Muscle layer of colon (tissue), 2 donors: ENCODE results near the gene CEP76.

Experiments
- H3K27ac ChIP-seq: one replicate; pipeline ENCODE4 v1.7.0; 2013; ENCODE audit warnings: low read depth, mild to moderate bottlenecking, low read length, moderate library complexity
- H3K27me3 ChIP-seq, 2 donors: one replicate each; pipeline ENCODE4 v1.7.0; 2013; ENCODE audit warnings: low read length in 2 of 2, mild to moderate bottlenecking in 2 of 2; ENCODE audit not compliant: insufficient read depth in 2 of 2, control insufficient read depth in 1 of 2
- H3K36me3 ChIP-seq: one replicate; pipeline ENCODE4 v1.7.0; 2013; ENCODE audit warnings: mild to moderate bottlenecking, low read length; ENCODE audit not compliant: insufficient read depth
- H3K4me1 ChIP-seq: one replicate; pipeline ENCODE4 v1.7.0; 2013; ENCODE audit warnings: mild to moderate bottlenecking, low read length; ENCODE audit not compliant: insufficient read depth
- H3K4me3 ChIP-seq, 2 donors: one replicate each; pipeline ENCODE4 v1.7.0; 2013; ENCODE audit warnings: low read length in 2 of 2, low read depth in 1 of 2, mild to moderate bottlenecking in 1 of 2, moderate library complexity in 1 of 2
- H3K9ac ChIP-seq: one replicate; pipeline ENCODE4 v1.7.0; 2013; ENCODE audit warnings: low read length
- H3K9me3 ChIP-seq: one replicate; pipeline ENCODE4 v1.7.0; 2013; ENCODE audit warnings: mild to moderate bottlenecking, low read length
- donor health status: abdominal sarcoma.
- donor health status: Adenocarcinoma of cecum.

The CEP76 gene

DNA sequence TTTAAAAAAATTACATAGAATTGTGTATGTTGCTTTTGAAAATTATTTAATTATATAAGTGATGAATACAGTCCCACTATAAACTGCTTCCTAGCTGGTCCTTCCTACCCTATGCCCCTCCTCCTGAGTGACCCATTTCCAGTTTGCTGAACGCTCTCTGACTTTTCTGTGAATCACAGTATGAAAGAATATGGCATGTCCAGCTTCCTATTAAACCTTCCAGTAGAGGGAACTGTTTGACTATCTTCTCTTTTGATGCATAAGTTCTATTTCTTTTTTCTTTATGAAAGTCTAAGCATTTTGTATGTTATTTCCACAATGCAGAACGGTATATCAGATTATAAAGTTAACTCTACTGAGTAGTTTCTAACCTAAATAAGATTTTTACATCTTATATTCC is 41.6 kb upstream of the CEP76 start:
- Histone ChIP-seq H3K4me1 (no peaks in the 10 kb centered on the region), H3K9me3 (no peaks in the 10 kb centered on the region), H3K27me3 (no peaks in the 10 kb centered on the region), H3K27ac (no peak overlapping the region), H3K36me3 (no peaks in the 10 kb centered on the region), H3K9ac (no peak overlapping the region), H3K4me3 (no peak overlapping the region)

DNA sequence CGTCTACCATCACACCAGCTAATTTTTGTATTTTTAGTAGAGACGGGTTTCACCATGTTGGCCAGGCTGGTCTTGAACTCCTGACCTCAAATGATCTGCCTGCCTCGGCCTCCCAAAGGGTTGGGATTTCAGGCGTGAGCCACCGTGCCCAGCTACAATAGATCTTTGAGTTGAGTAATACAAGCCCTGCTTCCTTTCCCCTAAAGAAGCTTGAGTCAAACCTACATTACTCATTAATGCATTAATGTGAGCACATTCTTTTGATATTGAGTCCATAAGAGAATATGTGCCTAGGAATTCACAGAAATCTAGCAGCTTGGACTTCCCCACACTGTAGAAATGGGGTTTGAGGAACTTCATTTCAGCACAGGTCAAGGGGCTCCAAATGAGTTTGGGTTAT is 39.9 kb upstream of the CEP76 start:
- Histone ChIP-seq H3K9me3 (no peaks in the 10 kb centered on the region), H3K9ac (no peak overlapping the region), H3K27ac (no peak overlapping the region), H3K4me1 (no peaks in the 10 kb centered on the region), H3K36me3 (no peaks in the 10 kb centered on the region), H3K27me3 (no peaks in the 10 kb centered on the region), H3K4me3 (no peak overlapping the region)

DNA sequence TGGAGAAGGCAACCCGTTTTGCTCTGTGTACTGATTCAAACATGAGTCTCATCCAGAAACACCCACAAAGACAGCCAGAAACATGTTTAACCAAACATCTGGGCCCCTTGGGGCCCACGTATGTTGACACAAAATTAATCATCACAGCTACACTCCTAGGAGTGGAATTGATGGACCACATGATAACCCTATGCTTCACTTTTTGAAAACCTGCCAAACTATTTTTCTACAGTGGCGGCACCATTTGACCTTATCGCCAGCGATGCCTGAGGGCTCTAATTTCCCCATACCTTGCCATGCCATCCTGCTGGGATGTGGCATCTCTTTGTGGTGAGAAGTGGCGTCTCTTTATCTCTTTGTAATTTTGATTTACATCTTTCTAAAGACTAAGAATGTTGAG is 38.8 kb upstream of the CEP76 start:
- Histone ChIP-seq H3K36me3 (no peaks in the 10 kb centered on the region), H3K4me3 (no peak overlapping the region), H3K27ac (no peak overlapping the region), H3K4me1 (no peaks in the 10 kb centered on the region), H3K9ac (no peak overlapping the region), H3K27me3 (no peaks in the 10 kb centered on the region), H3K9me3 (no peaks in the 10 kb centered on the region)

DNA sequence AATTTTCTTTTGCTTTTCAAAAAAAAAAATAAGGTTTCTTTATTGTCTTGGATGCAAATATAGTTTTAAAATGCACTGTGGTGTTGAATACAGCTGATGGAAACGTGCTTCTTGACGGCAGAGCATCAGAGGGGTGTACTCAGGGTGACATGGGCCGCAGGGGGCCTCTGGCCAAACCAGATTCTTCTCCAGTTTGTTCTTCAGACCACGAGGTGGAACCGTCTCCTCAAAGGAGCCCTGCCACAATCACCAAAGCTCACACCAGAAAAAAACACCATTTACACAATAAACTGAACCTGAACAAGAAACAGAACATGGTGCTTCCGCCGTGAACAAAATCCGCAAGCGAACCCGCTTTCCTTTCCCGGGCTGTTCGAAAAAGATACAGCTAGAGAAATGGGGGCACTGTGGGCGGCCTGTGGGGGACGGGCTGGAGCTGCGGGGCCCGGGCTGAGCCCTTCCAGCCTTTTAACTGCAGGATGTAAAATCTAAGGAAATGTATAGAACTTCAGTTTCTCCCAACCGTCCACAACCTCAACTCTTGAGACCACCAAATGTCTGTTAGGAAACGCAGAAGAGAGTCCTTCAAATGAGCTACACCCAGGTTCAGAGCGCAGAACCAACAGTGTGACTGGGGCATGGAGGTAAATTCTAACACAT is 34.9 kb upstream of the CEP76 start:
- Histone ChIP-seq H3K9ac (no peak overlapping the region), H3K4me3 (no peak overlapping the region), H3K27ac (no peak overlapping the region), H3K9me3 (no peaks in the 10 kb centered on the region), H3K36me3 (no peaks in the 10 kb centered on the region), H3K27me3 (no peaks in the 10 kb centered on the region), H3K4me1 (no peaks in the 10 kb centered on the region)

DNA sequence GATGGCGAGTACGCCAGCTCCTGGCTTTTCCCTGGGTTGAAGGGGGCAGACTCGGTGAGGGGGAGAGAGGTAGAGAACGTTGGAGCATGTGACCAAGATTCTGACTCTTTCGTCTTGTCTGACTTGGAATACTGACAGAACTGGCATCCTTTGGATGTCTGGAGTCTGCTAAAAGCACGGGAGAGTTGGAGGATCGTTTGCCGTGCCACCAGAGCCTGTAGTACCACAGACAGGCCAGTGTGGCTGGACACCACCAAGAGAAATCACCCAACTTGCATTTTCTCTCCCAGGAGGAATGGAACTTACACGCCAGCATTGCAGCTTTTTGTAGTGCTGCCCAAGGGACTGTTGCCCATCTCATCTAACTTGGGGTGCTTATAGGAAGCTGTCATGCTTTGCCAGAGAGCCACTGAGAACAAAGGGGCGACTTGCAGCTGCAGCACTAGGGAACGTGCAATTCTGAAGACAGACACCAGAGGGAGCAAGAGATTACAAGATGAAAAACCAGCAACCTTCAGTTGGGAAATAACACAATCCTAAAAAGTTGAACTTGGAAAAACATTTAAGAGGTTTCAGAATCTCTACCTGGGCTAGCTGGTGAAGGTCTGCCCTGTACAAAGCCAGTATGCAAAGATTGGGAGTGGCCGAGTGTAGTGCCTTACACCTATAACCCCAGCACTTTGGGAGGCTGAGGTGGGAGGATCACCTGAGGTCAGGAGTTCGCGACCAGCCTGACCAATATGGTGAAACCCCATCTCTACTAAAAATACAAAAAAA is 24.4 kb upstream of the CEP76 start:
- H3K36me3 ChIP-seq = peaks cover 24% of the 10 kb centered on the region
- no peaks in the 10 kb centered on the region for H3K4me1 ChIP-seq
- H3K27ac ChIP-seq = no peak overlapping the region
- H3K9ac ChIP-seq = no peak overlapping the region
- H3K4me3 ChIP-seq = no peak overlapping the region
- H3K9me3 ChIP-seq = no peaks in the 10 kb centered on the region
- H3K27me3 ChIP-seq = no peaks in the 10 kb centered on the region

DNA sequence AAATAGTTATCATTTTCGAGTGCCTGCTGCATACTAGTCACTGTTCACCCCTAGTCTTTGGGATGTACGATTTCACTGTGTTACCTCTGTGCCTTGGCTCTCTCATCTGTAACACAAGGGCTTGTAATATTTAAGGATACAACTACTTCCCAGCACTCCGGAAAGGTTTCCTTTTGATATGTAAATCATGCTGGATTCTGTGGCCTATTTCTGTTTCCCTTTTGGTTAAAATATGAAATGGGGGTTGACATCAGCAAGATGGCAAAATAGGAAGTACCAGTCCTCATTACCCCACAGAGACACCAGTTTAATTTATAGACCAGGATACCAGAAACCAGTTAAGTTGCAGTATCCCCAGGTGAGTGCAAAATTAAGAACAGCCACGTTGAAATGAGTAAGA is 23.8 kb upstream of the CEP76 start:
- Histone ChIP-seq H3K4me3 (no peak overlapping the region), H3K9me3 (no peaks in the 10 kb centered on the region), H3K27ac (no peak overlapping the region), H3K36me3 (peaks cover 27% of the 10 kb centered on the region), H3K4me1 (no peaks in the 10 kb centered on the region), H3K9ac (no peak overlapping the region), H3K27me3 (no peaks in the 10 kb centered on the region)

DNA sequence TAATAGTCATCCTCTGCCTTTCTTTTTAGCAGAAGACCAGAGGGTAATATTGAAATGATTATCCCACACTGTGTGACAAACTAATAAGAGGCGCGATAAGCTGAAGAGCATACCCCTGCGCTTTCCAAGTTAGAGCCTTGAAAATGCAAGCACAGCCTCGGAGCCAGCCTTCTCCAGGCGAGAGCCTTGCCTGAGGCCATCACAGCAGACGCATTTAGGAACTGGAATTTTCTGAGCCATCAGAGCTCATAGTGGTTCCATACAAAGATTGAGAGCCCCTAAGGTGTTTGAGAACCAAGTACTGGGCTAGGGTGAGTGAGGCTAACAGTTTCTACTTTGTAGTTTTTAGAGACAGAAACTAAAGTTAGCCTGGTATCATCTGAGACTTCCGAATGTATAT is 20.2 kb upstream of the CEP76 start:
- H3K9ac ChIP-seq = no peak overlapping the region
- H3K27ac ChIP-seq = no peak overlapping the region
- H3K4me1 ChIP-seq = no peaks in the 10 kb centered on the region
- H3K36me3 ChIP-seq = peaks cover 36% of the 10 kb centered on the region
- H3K4me3 ChIP-seq = no peak overlapping the region
- H3K9me3 ChIP-seq = no peaks in the 10 kb centered on the region
- H3K27me3 ChIP-seq = no peaks in the 10 kb centered on the region

DNA sequence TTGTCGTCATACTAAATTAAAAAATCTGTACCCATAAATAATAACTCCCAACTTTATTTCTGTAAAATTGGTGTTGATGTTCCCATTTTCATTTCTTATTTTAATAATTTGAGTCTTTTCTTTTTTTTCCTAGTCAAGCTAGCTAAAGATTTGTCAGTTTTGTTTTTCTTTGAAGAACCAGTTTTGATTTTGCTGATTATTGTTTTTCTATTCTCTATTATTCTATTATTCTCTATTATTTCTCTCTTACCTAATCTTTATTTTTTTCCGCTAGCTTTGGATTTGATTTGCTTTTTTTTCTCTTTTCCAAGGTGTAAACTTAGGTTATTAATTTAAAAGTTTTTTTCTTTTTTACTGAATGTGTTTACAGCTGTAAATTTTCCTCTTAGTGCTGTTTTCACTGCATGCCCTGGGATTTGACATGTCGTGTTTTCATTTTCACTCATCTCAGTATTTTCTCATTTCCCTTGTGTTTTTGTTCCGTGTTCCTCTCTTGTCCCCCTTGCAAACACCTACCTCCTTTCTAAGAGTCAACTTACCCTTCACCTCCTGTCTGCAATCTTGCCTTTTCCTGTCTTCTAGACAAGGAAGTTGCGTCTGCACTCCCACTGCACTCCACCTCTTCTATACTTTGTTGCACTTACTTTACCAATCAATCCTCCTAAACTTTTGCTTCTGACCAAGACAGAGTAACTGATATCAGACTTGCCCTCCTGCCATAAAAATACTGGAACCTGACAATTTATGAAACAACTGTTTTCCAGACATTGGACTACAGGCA is 19.2 kb upstream of the CEP76 start:
- Histone ChIP-seq H3K9me3 (no peaks in the 10 kb centered on the region), H3K27me3 (no peaks in the 10 kb centered on the region), H3K4me3 (no peak overlapping the region), H3K36me3 (peaks cover 42% of the 10 kb centered on the region), H3K4me1 (no peaks in the 10 kb centered on the region), H3K27ac (no peak overlapping the region), H3K9ac (no peak overlapping the region)

DNA sequence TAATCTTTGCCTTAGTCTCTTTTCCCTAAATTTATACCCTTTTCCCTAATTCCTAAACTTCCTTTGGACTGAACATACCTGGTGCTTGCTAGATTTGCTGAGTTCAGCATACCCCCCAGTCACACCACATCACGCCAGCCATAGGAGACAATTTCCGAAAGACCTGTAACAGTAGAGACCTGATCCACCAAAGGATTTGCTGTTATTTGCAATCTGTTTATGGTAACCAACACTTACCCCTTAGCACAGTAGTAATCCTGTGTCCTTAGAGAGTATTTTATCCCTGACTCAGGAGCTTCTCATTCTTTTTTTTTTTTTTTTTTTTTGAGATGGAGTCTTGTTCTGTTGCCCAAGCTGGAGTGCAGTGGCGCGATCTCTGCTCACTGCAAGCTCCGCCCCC is 8.9 kb upstream of the CEP76 start:
- Histone ChIP-seq H3K4me3 (no peak overlapping the region), H3K27ac (no peak overlapping the region), H3K9ac (no peak overlapping the region), H3K36me3 (peaks cover 50% of the 10 kb centered on the region), H3K27me3 (no peaks in the 10 kb centered on the region), H3K9me3 (no peaks in the 10 kb centered on the region), H3K4me1 (no peaks in the 10 kb centered on the region)

DNA sequence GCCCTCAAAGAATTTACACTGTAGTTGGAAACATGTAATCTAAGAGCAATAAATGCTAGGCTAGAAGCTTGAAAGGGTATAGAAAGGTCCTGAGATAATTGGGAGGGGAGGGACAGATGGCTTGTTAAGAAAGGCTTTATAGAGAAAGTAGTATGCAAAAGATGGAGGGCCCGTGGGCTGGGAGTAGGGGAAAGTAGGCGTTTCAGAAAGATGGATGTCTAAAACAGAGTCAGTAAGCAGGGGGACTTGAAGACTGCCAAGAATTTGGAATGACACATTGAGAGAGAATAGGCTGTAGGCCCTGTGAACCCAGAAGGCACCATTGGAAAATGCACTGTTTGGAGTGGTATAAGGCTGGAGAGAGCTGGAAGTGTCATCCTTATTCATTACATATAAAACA is 1.1 kb upstream of the CEP76 start:
- Histone ChIP-seq H3K9ac (peak overlapping the region; percentile 46), H3K9me3 (no peaks in the 10 kb centered on the region), H3K27me3 (no peaks in the 10 kb centered on the region), H3K36me3 (peaks cover 13% of the 10 kb centered on the region), H3K27ac (peak overlapping the region; percentile 98), H3K4me3 (peak overlapping the region; percentile 97 to 99), H3K4me1 (peaks cover 24% of the 10 kb centered on the region)

DNA sequence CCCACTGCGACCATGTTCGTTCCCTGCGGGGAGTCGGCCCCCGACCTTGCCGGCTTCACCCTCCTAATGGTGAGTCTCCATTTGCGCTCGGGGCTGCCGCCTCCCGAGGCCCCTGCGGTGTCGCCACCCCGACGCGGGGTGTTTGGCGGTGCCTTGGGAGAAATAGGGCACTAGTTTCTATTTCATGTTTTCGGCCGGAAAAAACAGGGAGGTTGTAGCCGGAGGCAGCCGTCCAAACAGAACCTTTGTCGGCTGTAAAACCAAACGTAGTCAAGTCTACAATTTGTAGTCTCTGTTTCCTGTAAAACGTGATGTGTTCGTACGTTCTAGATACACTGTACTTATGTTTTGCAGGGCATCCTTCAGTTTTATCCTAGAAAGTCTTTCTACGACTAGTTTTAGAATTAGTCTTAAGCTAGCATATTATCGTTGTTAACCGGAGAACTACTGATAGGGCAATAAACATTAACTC is 609 bp upstream of the CEP76 start:
- Histone ChIP-seq H3K4me3 (peak overlapping the region; percentile 97 to 99), H3K27ac (peak overlapping the region; percentile 98), H3K9me3 (no peaks in the 10 kb centered on the region), H3K9ac (peak overlapping the region; percentile 46), H3K4me1 (peaks cover 24% of the 10 kb centered on the region), H3K36me3 (peaks cover 18% of the 10 kb centered on the region), H3K27me3 (no peaks in the 10 kb centered on the region)
